HepG2 (cell line): Measurements from ENCODE around the gene CEP135. TPM values are rescaled to one million over a fixed set of nuclear protein-coding genes. Genes with fewer than 3 reads are reported as not detected.
A peak's percentile ranks its signal among the peaks of the same experiment; 100 is the strongest.

ENCODE experiments used
- ATAC-seq: fragments of 200-7000 bp; cut with Tn5 transposase; 3 replicates; pipeline ENCODE4 v1.9.1; 2020; ENCODE audit warnings: mild to moderate bottlenecking, moderate library complexity
- BruUV-seq: library from RNA; stranded (reverse); fragments of 400-500 nt; replicated peaks from 2 replicates; lab custom pipeline; 2021; lab: Mats Ljungman, UMichigan
- CTCF ChIA-PET: fragments of 300-600 bp; formaldehyde crosslinking; extraction: SDS; loops from one replicate; lab custom pipeline; 2021; ENCODE audit warnings: low total read pairs, inconsistent platforms, low intra/inter-chr PET ratio; lab: Yijun Ruan, JAX
- POLR2A ChIA-PET: fragments of 350-600 bp; sonication (Branson Sonifier 250); formaldehyde crosslinking; loops from one replicate; lab custom pipeline; 2020; ENCODE audit warnings: antibody characterized with exemption, inconsistent platforms; lab: Yijun Ruan, JAX
- DNase-seq: peaks from one replicate; pipeline ENCODE4 v3.0.0-alpha.2; 2015; ENCODE audit warnings: low spot score
- FAIRE-seq: peaks from 3 replicates; lab custom pipeline; 2011; peaks lifted over from hg19 to GRCh38; lab: Jason Lieb, UNC
- H2AFZ ChIP-seq: one replicate; pipeline ENCODE4 v1.6.1; 2011; ENCODE audit warnings: low read length, inconsistent platforms
- H3K27ac ChIP-seq: fragments of 300-600 bp; 3 replicates; pipeline ENCODE4 v1.8.0; 2011; ENCODE audit warnings: mixed run types, mild to moderate bottlenecking, mixed read lengths, low read length, inconsistent platforms; ENCODE audit not compliant: insufficient read depth; ENCODE audit errors: extremely low read length
- H3K27me3 ChIP-seq, 2 experiments: fragments of 200-600 bp in 1 of 2; 2 replicates in 1 of 2; 3 replicates in 1 of 2; pipeline versions ENCODE4 v1.6.0 to v1.8.0; 2011; ENCODE audit warnings: low read length in 2 of 2, mild to moderate bottlenecking in 2 of 2, moderate library complexity in 2 of 2, inconsistent platforms in 1 of 2; ENCODE audit not compliant: insufficient read depth in 2 of 2, control insufficient read depth in 1 of 2
- H3K36me3 ChIP-seq, 2 experiments: fragments of 200-600 bp in 1 of 2; replicated peaks in 1 of 2; 2 replicates in 1 of 2; 3 replicates in 1 of 2; pipeline versions ENCODE4 v1.5.1 to v1.8.0; 2011; ENCODE audit warnings: low read length in 2 of 2, inconsistent platforms in 1 of 2; ENCODE audit not compliant: insufficient read depth in 2 of 2, control insufficient read depth in 1 of 2
- H3K4me1 ChIP-seq: 2 replicates; pipeline ENCODE4 v1.5.1; 2012; ENCODE audit warnings: low read length, inconsistent platforms; ENCODE audit not compliant: insufficient read depth
- H3K4me2 ChIP-seq: 2 replicates; pipeline ENCODE4 v1.6.0; 2011; ENCODE audit warnings: low read depth, low read length, inconsistent platforms
- H3K4me3 ChIP-seq, 3 experiments: fragments of 200-600 bp in 1 of 3; sonication (generic), shearing (Covaris generic) in 1 of 3; replicated peaks in 1 of 3; 2 replicates each; pipeline ENCODE4 v1.5.1; 2011 to 2016; ENCODE audit warnings: low read length in 3 of 3, inconsistent platforms in 2 of 3, low read depth in 2 of 3, mild to moderate bottlenecking in 2 of 3, control low read depth in 1 of 3, mixed read lengths in 1 of 3; ENCODE audit not compliant: insufficient read depth in 1 of 3
- H3K79me2 ChIP-seq: one replicate; pipeline ENCODE4 v1.6.1; 2011; ENCODE audit warnings: low read length, inconsistent platforms; ENCODE audit not compliant: insufficient read depth
- H3K9ac ChIP-seq: 2 replicates; pipeline ENCODE4 v1.6.0; 2011; ENCODE audit warnings: mild to moderate bottlenecking, low read depth, low read length, inconsistent platforms; ENCODE audit not compliant: insufficient read depth
- H3K9me3 ChIP-seq: 2 replicates; pipeline ENCODE4 v1.5.1; 2012; ENCODE audit warnings: mild to moderate bottlenecking, low read length
- H4K20me1 ChIP-seq: 2 replicates; pipeline ENCODE4 v1.6.0; 2011; ENCODE audit warnings: inconsistent platforms, mild to moderate bottlenecking, low read length, moderate library complexity; ENCODE audit not compliant: insufficient read depth
- CEBPB ChIP-seq: IDR thresholded peaks from 2 replicates; pipeline ENCODE4 v1.6.1; 2011; ENCODE audit warnings: low read depth, low read length, improper control_type of control experiment, borderline replicate concordance
- MBNL3 ChIP-seq: fragments of 250-450 bp; sonication (Bioruptor Pico); conservative IDR thresholded peaks from 2 replicates; pipeline ENCODE4 v1.8.0; 2022; ENCODE audit warnings: mild to moderate bottlenecking, inconsistent platforms
- NFKBIZ ChIP-seq: IDR thresholded peaks from 2 replicates; pipeline ENCODE4 v1.6.1; 2018; ENCODE audit warnings: missing genetic modification reagents, missing compliant biosample characterization
- SPEN ChIP-seq: sonication (generic); formaldehyde crosslinking; IDR thresholded peaks from 2 replicates; pipeline ENCODE4 v1.5.1; 2020; ENCODE audit warnings: low read depth, mild to moderate bottlenecking, missing genetic modification reagents
- ZNF44 ChIP-seq: sonication (generic); formaldehyde crosslinking; IDR thresholded peaks from 2 replicates; pipeline ENCODE4 v1.5.1; 2020; ENCODE audit warnings: mild to moderate bottlenecking, missing genetic modification reagents
- ZNF547 ChIP-seq: sonication (generic); formaldehyde crosslinking; IDR thresholded peaks from 2 replicates; pipeline ENCODE4 v1.5.1; 2020; ENCODE audit warnings: mild to moderate bottlenecking, missing genetic modification reagents
- WGBS: methylation state at CpG from one replicate; pipeline ENCODE4 v1.1.6; 2017; ENCODE audit warnings: low lambda C conversion rate; 5-methylcytosine and 5-hydroxymethylcytosine counted together
- in situ Hi-C: cut with HindIII; loops from 2 replicates; pipeline ENCODE4 v1.10.0; 2017; ENCODE audit warnings: low pct_unique_long_range_greater_than_20kb; ENCODE audit not compliant: extremely low pct_ligation_motif_present
- intact Hi-C: fragments of 100-400 bp; cut with micrococcal nuclease; formaldehyde crosslinking; loops from one replicate; pipeline ENCODE4 v1.10.0; 2022; ENCODE audit not compliant: unreplicated experiment
- polyA plus RNA-seq, 8 experiments: library from polyadenylated mRNA; depleted of rRNA in 3 of 8; stranded (reverse) in 7 of 8; unstranded in 1 of 8; fragments of >200 nt; fragmentation: Illumina TruSeq in 4 of 8; extraction: Trizol in 4 of 8; gene quantifications; 2 replicates each; pipeline versions ENCODE4 v1.2.1 to v1.2.3, GENCODE V29; 2011 to 2016; ENCODE audit warnings: low read depth in 4 of 8, missing spikeins in 1 of 8, mixed read lengths in 1 of 8; ENCODE audit not compliant: insufficient read depth in 1 of 8
- total RNA-seq, 5 experiments: library from RNA; depleted of rRNA; stranded (reverse); fragments of >200 nt; fragmentation: Illumina TruSeq; extraction: Trizol; gene quantifications; 2 replicates each; pipeline ENCODE4 v1.2.3, GENCODE V29; 2016; ENCODE audit warnings: low read depth in 1 of 5
- TF ChIP-seq, protein P1 (sequence below): IDR thresholded peaks from 2 replicates; pipeline ENCODE4 v1.6.1; 2012; ENCODE audit warnings: inconsistent platforms
- TF ChIP-seq, protein P2 (sequence below): sonication (generic); formaldehyde crosslinking; IDR thresholded peaks from 2 replicates; pipeline ENCODE4 v1.4.0; 2020; ENCODE audit warnings: mild to moderate bottlenecking, missing genetic modification reagents

Gene CEP135
- total and polyA plus RNA-seq, 2 of the 13 experiments (the other 11 are each of a cell fraction or from before 2014, with no cell fraction given) = 1.7 to 8.8 TPM

DNA sequence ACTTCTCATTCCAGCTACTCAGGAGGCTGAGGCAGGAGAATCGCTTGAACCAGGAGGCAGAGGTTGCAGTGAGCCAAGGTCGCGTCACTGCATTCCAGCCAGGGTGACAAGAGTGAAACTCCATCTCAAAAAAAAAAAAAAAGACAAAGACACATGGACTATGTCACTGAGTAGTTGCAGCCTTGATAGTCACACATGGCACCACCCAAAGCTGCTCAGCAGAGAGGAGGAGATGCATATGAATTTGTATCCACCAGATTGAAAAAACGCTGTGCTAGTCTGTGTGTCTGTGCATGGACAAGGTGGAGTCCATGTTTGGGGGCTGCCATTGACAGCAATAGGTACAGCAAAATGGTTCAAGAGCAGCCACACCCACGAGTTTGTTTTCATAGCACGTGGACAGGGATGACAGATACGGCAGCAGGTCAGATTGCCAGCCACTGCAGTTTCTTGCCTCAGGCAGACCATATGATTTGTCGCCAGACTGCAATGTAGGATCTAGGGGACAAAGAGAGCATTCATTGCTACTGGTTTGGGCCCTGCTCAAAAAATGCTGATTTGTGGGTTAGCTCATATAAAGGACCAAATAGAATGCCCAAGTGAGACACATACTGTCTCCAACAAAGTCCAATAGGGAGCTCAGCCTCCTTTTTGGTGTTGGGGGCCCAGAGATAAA lies 89.9 kb downstream of the CEP135 start (continued):
- TF ChIP-seq, protein P1, sequence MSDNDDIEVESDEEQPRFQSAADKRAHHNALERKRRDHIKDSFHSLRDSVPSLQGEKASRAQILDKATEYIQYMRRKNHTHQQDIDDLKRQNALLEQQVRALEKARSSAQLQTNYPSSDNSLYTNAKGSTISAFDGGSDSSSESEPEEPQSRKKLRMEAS = peak; percentile 34; the same call in 1 of the 2 replicates
- TF ChIP-seq ZNF44 (CRISPR knock-in tag) (no peak), NFKBIZ (CRISPR knock-in tag) (no peak), MBNL3 (no peak)

- POLR2A ChIA-PET = no interaction called here
- in situ Hi-C loops (no loop called here), intact Hi-C loops (loop anchor here (5.0 kb wide), 1 partner anchor 39 kb away; no protein-coding TSS in a partner anchor)
- Histone ChIP-seq H4K20me1 (no peaks in the 10 kb centered on the region), H3K9ac (no peak overlapping the region), H2AFZ (no peak overlapping the region), H3K9me3 (no peaks in the 10 kb centered on the region), H3K27ac (no peak overlapping the region), H3K4me1 (peaks cover 33% of the 10 kb centered on the region), H3K4me3 (no peak overlapping the region), H3K4me2 (peak overlapping the region; percentile 48; the same call in 1 of the 2 replicates), H3K27me3 (no peaks in the 10 kb centered on the region), H3K36me3 (no peaks in the 10 kb centered on the region), H3K79me2 (no peaks in the 10 kb centered on the region)
- DNase-seq (no peak), ATAC-seq (peak; percentile 62), FAIRE-seq (no peak)
- CTCF ChIA-PET = no interaction called here
- BruUV-seq = no TSS peak
- WGBS = 5% methylated on average over 2 of the region's 2 CpGs
- TF ChIP-seq ZNF547 (CRISPR knock-in tag) = no peak
- TF ChIP-seq CEBPB = peak; percentile 12; the same call in 1 of the 2 replicates
These were observed 92.1 kb downstream of the CEP135 start for GRCh38 chr4:56040842-56041241.

GRCh38 chr4:56042225-56042624 lies 93.5 kb downstream of the CEP135 start:
- ChIA-PET CTCF (no interaction called here), POLR2A (no interaction called here)
- H3K27ac ChIP-seq = no peak overlapping the region
- WGBS = 85% methylated on average over 1 of the region's 1 CpG
- TF ChIP-seq, protein P2, sequence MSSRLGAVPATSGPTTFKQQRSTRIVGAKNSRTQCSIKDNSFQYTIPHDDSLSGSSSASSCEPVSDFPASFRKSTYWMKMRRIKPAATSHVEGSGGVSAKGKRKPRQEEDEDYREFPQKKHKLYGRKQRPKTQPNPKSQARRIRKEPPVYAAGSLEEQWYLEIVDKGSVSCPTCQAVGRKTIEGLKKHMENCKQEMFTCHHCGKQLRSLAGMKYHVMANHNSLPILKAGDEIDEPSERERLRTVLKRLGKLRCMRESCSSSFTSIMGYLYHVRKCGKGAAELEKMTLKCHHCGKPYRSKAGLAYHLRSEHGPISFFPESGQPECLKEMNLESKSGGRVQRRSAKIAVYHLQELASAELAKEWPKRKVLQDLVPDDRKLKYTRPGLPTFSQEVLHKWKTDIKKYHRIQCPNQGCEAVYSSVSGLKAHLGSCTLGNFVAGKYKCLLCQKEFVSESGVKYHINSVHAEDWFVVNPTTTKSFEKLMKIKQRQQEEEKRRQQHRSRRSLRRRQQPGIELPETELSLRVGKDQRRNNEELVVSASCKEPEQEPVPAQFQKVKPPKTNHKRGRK (CRISPR knock-in tag) = peak; percentile 57; the same call in 1 of the 2 replicates
- no peak for TF ChIP-seq SPEN (CRISPR knock-in tag)
- in situ Hi-C loops = no loop called here
- no peaks in the 10 kb centered on the region for H3K9me3 ChIP-seq
- H3K4me1 ChIP-seq = peaks cover 33% of the 10 kb centered on the region
- FAIRE-seq (no peak), DNase-seq (no peak), ATAC-seq (no peak)
- H3K4me3 ChIP-seq = no peak overlapping the region
- H3K36me3 ChIP-seq = no peaks in the 10 kb centered on the region
- no TSS peak for BruUV-seq
- intact Hi-C loops = loop anchor here (5.0 kb wide), 1 partner anchor 40 kb away; no protein-coding TSS in a partner anchor
- H2AFZ ChIP-seq = no peak overlapping the region
- no peaks in the 10 kb centered on the region for H3K27me3 ChIP-seq
- H4K20me1 ChIP-seq = no peaks in the 10 kb centered on the region
- H3K4me2 ChIP-seq = no peak overlapping the region
- H3K9ac ChIP-seq = no peak overlapping the region
- H3K79me2 ChIP-seq = no peaks in the 10 kb centered on the region
